HG03097 (cell line): ENCODE measurements around the gene CEP72.

Source experiments
- ATAC-seq: cut with Tn5 transposase; IDR thresholded peaks from one replicate; pipeline ENCODE4 v1.9.1; 2021; ENCODE audit not compliant: unreplicated experiment, low FRiP score

CEP72 gene

GRCh38 chr5:634191-634590, 22.1 kb downstream of the CEP72 start:
- no peak for ATAC-seq

DNA sequence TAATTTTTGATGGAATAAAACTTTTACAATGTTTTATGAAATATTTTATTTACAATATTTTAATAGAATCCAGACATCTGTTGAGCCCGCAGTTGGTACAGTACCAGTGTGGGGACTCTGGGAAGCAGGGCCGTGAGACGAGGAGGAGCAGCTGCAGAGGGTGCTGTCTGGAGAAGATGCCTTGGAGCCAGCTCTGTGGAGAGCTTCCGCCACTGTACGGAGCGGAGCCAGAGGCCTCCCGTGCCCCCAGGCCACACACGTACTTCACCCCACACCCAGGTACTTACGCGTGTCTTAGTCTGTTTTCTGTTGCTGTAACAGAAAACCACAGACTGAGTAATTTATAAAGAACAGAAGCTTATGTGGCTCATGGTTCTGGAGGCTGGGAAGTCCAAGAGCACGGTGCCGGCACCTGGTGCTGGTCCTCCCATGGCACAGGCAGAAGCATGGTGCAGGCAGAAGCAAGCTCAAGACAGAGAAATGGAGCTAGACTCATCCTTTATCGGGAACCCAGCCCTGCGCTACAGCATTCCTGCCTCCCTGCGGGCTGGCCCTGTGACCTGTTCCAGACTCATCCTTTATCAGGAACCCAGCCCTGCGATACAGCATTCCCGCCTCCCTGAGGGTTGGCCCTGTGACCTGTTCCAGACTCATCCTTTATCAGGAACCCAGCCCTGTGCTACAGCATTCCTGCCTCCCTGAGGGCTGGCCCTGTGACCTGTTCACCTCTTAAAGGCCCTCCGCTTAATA, 23.3 kb downstream of the CEP72 start:
- no peak for ATAC-seq

- no peak for ATAC-seq
Measured at GRCh38 chr5:636951-637350, 24.8 kb downstream of the CEP72 start.

- ATAC-seq = no peak
Measured at GRCh38 chr5:637581-638450, 25.7 kb downstream of the CEP72 start.

GRCh38 chr5:638501-639252, 26.5 kb downstream of the CEP72 start:
- no peak for ATAC-seq

DNA sequence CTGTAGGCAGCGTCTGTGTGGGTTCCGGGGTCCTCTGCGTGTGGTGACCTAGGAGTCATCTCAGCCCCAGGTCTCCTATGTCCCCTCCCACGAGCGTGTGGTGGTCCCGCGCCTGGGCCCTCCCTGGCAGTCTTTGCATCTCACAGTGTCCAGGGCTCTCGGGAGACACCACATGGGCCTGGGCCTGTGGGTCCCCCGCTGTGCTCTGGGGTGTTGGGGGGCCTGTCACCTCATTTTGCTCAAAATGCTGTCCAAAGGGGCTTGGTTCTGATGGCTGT, 27.1 kb downstream of the CEP72 start:
- ATAC-seq = no peak

DNA sequence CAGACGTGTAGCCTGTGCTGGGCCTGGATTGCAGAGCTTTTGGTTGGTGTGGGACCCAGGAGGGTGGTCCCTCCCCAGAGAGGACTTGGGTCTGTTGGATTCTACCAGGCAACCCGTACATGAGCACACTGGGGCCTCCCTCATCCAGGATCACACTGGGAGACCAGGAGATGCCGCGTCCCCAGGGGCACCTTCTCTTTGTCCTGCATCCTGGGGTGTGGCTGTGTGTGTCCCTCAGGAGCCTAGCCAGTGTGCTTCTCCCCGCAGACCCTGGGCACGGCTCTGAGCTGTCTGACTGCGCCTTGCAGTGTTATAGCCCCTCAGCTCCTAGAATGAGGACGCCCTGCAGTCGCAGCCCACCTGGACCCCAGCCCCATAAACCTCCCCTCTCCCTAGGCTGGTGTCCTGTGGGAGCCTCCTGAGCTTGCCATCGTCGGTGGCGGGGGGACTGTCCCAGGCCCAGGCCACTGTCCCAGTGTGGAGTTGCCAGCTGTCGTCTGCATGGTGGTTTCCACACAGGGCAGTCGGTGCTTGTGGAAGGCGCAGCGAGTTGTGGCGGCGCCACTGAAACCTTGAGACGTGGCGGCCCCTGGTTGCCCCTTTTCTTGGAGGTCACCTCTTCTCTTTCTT, 27.6 kb downstream of the CEP72 start:
- no peak for ATAC-seq

- no peak for ATAC-seq
Measured at GRCh38 chr5:640461-641330, 28.6 kb downstream of the CEP72 start.

DNA sequence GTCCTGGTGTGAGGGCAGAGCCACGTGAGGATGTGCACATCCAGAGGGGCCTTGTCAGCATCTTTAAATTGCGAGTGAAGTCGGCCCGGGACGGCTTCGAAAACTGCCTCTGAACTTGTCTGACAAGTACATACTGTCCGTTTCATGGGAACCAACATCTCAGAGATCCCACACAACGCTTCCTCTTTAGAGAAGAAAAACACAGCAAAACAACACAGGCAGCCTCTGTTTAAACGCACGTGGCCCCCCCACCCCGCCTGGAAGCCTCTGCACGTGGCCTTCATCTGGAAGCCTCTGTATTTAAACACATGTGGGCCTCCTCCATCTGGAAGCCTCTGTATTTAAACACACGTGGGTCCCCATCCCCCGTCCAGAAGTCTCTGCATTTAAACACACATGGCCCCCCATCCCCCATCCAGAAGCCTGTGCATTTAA, 29.2 kb downstream of the CEP72 start:
- ATAC-seq = no peak

DNA sequence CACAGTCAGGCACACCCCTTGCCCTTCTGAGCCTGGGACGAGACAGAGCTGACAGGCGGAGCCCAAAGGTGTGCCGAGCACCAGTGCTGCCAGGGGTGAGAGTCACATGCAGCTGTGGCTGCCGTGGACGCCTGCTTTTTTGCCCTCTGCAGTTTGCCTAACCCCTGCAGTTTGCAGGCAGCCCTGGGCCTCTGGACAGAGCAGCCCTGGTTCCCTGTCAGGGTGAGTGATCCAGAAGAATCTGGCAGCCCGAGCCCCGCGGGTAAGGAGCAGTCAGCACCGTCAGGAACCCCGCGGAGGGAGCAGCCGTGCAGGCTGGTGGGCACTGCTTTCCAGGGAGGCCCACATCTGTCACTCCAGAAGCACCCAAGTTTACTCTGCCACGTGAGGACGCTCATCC, 30.3 kb downstream of the CEP72 start:
- no peak for ATAC-seq

GRCh38 chr5:643351-643801, 31.2 kb downstream of the CEP72 start:
- ATAC-seq = no peak

- ATAC-seq = no peak
Measured at GRCh38 chr5:643811-644271, 31.7 kb downstream of the CEP72 start.

GRCh38 chr5:644509-644908, 32.4 kb downstream of the CEP72 start:
- ATAC-seq = no peak

DNA sequence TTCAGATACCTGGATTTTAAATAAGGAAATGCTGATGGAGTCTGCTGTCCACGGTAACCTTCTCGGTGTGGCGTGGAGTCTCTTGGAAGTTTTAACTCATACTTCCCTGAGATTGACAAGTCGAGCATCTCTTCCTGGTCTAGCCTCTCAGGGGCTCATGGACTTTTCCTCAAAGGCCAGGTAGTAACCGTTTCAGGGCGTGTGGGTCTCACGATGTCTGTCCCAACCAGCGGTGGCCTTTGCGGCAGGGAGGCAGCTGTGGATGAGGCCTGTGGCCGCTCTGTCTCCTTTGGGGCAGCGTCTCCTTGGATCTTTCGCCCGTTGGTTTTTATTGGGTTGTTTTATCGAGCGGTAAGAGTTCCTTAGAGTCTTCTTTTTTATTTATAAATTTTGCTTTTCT, 32.8 kb downstream of the CEP72 start:
- no peak for ATAC-seq

GRCh38 chr5:645421-645820, 33.3 kb downstream of the CEP72 start:
- no peak for ATAC-seq

DNA sequence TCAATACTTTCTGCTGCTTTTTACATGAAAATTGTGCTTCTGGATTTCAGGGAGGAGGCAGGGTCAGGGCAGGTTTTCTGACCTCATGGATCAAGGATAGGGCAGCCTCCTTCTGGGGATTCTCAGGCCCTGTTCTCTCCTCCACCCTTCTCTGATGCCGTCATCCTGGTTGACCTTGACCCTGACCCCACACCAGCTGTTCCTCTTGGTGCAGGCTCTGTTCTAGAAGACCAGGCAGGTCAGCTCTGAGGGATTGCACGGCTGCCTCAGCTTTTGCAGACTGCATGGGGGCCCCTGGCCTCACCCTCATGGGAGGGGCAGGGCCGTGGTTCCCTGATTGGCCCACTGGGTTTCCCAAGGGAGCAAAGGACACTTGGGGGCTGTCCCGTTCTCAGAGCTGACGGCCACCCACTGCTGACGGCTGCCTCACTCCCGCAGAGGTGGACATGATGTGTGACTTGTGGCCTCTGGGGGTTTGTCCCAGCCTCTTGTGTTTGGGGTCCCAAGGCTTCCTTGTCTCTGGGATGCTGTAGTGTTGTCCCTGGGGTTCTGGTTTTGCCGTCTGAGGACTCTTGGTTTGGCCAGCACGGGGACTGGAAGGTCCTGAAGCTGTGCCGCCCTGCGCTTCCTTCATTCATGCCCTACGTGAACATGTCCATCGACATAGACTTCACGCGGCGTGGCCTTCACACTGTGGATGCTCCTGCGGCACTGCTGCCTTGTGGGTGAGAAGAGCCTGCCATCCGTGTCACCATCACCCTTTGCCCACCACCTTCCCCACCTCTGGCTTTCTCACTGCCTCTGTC, 34.5 kb downstream of the CEP72 start:
- ATAC-seq = no peak

DNA sequence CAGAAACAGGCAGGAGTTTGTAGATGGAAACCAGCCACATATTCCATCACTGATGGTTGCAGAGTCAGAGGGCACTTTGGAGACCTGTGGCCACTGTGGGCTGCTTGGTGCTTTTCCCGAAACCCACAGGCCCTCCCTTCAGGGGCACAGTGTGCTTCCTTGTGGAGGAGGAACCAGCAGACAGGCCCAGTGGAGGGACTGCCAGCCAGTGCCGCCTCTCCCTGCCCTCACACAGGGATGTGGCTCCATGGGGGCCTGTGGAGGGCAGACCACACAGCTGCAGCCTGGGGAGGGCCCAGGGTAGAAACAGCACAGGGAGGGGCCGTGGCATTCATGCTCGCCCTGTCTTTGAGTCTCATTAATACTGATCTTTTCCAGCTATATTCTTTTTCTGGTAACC, 35.2 kb downstream of the CEP72 start:
- no peak for ATAC-seq

- no peak for ATAC-seq
Measured at GRCh38 chr5:647727-648126, 35.6 kb downstream of the CEP72 start.
